ENCODE results near the gene PRPF19.

PRPF19 gene

GRCh38 chr11:60937144-60937527 lies 30.8 kb upstream of the PRPF19 start:
- DNase-seq = no peak

GRCh38 chr11:60936467-60937143 lies 30.2 kb upstream of the PRPF19 start:
- no peak for DNase-seq

- DNase-seq = no peak
Measured at GRCh38 chr11:60935676-60936442, 29.5 kb upstream of the PRPF19 start.

- DNase-seq = no peak
Measured at GRCh38 chr11:60934790-60935605, 28.6 kb upstream of the PRPF19 start.

- no peak for DNase-seq
Measured at GRCh38 chr11:60934124-60934789, 27.9 kb upstream of the PRPF19 start.

GRCh38 chr11:60933416-60934123 lies 27.2 kb upstream of the PRPF19 start:
- no peak for DNase-seq

GRCh38 chr11:60932605-60933356 lies 26.4 kb upstream of the PRPF19 start:
- DNase-seq = no peak

GRCh38 chr11:60931917-60932316 lies 25.5 kb upstream of the PRPF19 start:
- DNase-seq = no peak

- no peak for DNase-seq
Measured at GRCh38 chr11:60930394-60930793, 24.0 kb upstream of the PRPF19 start.

GRCh38 chr11:60929764-60930163 lies 23.4 kb upstream of the PRPF19 start:
- no peak for DNase-seq

- DNase-seq = no peak
Measured at GRCh38 chr11:60928563-60929001, 22.2 kb upstream of the PRPF19 start.

GRCh38 chr11:60927600-60927999 lies 21.2 kb upstream of the PRPF19 start:
- DNase-seq = no peak

GRCh38 chr11:60927061-60927592 lies 20.7 kb upstream of the PRPF19 start:
- DNase-seq = no peak

GRCh38 chr11:60926500-60926899 lies 20.1 kb upstream of the PRPF19 start:
- DNase-seq = no peak

- DNase-seq = no peak
Measured at GRCh38 chr11:60925868-60926267, 19.5 kb upstream of the PRPF19 start.

GRCh38 chr11:60924906-60925853 lies 18.8 kb upstream of the PRPF19 start:
- DNase-seq = no peak

- no peak for DNase-seq
Measured at GRCh38 chr11:60924110-60924905, 17.9 kb upstream of the PRPF19 start, which contains the start of gene TMEM132A. TSS of gene TMEM132A (plus strand) at chr11:60924460. CDS start at chr11:60924634, 174 bp downstream.

- no peak for DNase-seq
Measured at GRCh38 chr11:60923800-60924109, 17.4 kb upstream of the PRPF19 start.

- no peak for DNase-seq
Measured at GRCh38 chr11:60923326-60923725, 16.9 kb upstream of the PRPF19 start.
